Gastrocnemius medialis (tissue), 4 donors: Measurements from ENCODE around the gene MEIOB.

Experiments used
- CTCF ChIP-seq, 5 experiments: fragments of 450-650 bp in 3 of 5; fragments of 200-600 bp in 2 of 5; sonication (generic) in 2 of 5; IDR thresholded peaks in 4 of 5; conservative IDR thresholded peaks in 1 of 5; 1 replicate in 4 of 5; 2 replicates in 1 of 5; pipeline ENCODE4 v1.5.1; 2016 to 2019; ENCODE audit warnings: antibody characterized with exemption in 5 of 5, mild to moderate bottlenecking in 3 of 5, moderate library complexity in 3 of 5
- POLR2A ChIP-seq, 2 donors: fragments of 450-650 bp; IDR thresholded peaks; one replicate each; pipeline ENCODE4 v1.6.1; 2017; ENCODE audit warnings: antibody characterized with exemption in 2 of 2, mild to moderate bottlenecking in 2 of 2, moderate library complexity in 2 of 2

- TF ChIP-seq CTCF (IDR thresholded peaks at IDR 0.05 in 4 of 5, conservative IDR thresholded peaks at IDR 0.05 in 1 of 5) (no peak), POLR2A (IDR thresholded peaks at IDR 0.05) (no peak)
Measured at GRCh38 chr16:1839554-1839953, 32.4 kb downstream of the MEIOB start.
